Esophagus mucosa (tissue), 1 donor: ENCODE data around the gene RASSF4. TPM values are rescaled to one million over a fixed set of nuclear protein-coding genes. Genes with fewer than 3 reads are reported as not detected.
"Not testable (repeated sequence)": the region's sequence is repeated elsewhere in the genome, so short reads cannot be mapped to it uniquely, and the experiment has no call there.

Source experiments
- ATAC-seq: fragments of 200-7000 bp; cut with Tn5 transposase; one replicate; pipeline ENCODE4 v1.9.1; 2020
- total RNA-seq: library from RNA; stranded (reverse); gene quantifications from one replicate; pipeline ENCODE4 v1.2.4, GENCODE V29; 2023
- donor health status: DM: yes; HTN: yes; CAD: no.

RASSF4 gene
- total RNA-seq, 1 donor from 2014 or later = 2.3 TPM

GRCh38 chr10:45006276-45007030 is 46.9 kb downstream of the RASSF4 start:
- no peak for ATAC-seq

- ATAC-seq = peak; percentile 95
Observed at GRCh38 chr10:45008524-45009161, 49.0 kb downstream of the RASSF4 start.

GRCh38 chr10:45014557-45014956 is 55.0 kb downstream of the RASSF4 start:
- not testable (repeated sequence) for ATAC-seq

GRCh38 chr10:45015590-45015989 is 56.0 kb downstream of the RASSF4 start:
- ATAC-seq = no peak

GRCh38 chr10:45023426-45023825 is 63.8 kb downstream of the RASSF4 start:
- ATAC-seq = no peak

GRCh38 chr10:45034301-45034700 is 74.7 kb downstream of the RASSF4 start:
- no peak for ATAC-seq

- ATAC-seq = no peak
Observed at GRCh38 chr10:45035673-45036072, 76.1 kb downstream of the RASSF4 start.

- ATAC-seq = no peak
Observed at GRCh38 chr10:45040921-45041542, 81.4 kb downstream of the RASSF4 start.

GRCh38 chr10:45044290-45044689 is 84.7 kb downstream of the RASSF4 start:
- no peak for ATAC-seq

Other genes starting within 250 kb of the RASSF4 start
- not detected for gene TMEM72, start 48.5 kb upstream of the RASSF4 start, total RNA-seq
- 3.3 TPM for gene DEPP1, start 19.0 kb downstream of the RASSF4 start, total RNA-seq
- 7.0 TPM for gene ZNF22, start 41.1 kb downstream of the RASSF4 start, total RNA-seq